NCI-H1105 treated with DMSO at 0.1 percent for 48 hours (cell line): ENCODE measurements around the gene PSKH1.

ENCODE experiments used
- DNase-seq: peaks from one replicate; lab custom pipeline; 2025; lab: John Stamatoyannopoulos, UW

PSKH1 gene

GRCh38 chr16:67941469-67942199 is 48.6 kb downstream of the PSKH1 start:
- no peak for DNase-seq

DNA sequence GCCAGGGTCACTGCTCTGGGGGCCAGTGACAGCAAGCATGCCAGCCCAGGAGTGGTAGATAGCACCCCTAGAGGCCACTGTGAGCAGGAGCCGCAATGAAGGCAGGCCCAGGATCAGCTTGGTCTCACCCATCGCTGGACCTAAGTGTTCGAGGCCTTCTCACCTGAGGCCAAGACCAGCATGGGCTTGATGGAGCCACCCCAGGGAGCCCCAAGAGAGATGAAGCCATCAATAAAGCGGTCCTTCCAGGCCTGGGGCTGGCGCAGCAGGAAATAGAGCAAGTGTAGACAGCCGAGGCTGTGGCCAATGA is 49.1 kb downstream of the PSKH1 start:
- no peak for DNase-seq

DNA sequence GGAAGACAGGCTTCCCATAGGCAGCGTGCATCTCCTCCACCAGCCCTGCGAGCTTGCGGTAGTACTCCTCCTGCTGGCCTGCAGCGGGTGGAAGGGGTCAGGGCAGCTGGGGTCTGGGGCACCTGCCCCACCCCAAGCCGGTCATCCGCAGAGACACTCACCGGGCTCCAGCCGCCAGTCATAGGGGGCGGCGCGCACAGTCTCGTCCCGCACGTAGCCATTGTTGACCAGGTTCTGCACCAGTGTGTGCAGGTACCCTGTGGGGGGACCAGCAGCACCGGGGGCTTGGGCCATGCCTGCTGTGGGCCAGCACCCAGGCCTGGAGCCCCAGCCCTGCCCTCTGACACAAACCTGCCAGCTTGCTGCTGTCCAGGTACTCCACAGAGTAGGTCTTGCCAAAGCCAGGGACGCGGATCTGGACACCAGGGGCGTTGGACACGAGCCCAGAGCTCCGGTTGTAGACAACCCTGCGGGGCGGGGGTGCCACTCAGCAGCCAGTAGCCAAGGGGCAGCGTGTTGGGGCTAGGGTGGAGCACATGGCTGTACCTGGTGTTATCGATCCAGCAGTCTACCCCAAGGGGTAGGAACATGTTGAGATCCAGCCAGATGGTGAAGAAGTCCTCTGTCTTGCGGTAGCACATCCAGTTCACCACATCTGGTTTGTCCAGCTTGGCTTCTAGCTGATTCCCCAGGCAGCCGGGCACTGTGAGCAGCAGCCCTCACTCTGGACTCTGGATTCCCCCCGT is 49.6 kb downstream of the PSKH1 start:
- no peak for DNase-seq

- no peak for DNase-seq
Observed at GRCh38 chr16:67943256-67943618, 50.2 kb downstream of the PSKH1 start.

- no peak for DNase-seq
Observed at GRCh38 chr16:67943619-67944504, 50.8 kb downstream of the PSKH1 start, which contains the start of gene LCAT. LCAT (minus strand) TSS chr16:67944120; CDS start chr16:67944101, 19 bp downstream.

DNA sequence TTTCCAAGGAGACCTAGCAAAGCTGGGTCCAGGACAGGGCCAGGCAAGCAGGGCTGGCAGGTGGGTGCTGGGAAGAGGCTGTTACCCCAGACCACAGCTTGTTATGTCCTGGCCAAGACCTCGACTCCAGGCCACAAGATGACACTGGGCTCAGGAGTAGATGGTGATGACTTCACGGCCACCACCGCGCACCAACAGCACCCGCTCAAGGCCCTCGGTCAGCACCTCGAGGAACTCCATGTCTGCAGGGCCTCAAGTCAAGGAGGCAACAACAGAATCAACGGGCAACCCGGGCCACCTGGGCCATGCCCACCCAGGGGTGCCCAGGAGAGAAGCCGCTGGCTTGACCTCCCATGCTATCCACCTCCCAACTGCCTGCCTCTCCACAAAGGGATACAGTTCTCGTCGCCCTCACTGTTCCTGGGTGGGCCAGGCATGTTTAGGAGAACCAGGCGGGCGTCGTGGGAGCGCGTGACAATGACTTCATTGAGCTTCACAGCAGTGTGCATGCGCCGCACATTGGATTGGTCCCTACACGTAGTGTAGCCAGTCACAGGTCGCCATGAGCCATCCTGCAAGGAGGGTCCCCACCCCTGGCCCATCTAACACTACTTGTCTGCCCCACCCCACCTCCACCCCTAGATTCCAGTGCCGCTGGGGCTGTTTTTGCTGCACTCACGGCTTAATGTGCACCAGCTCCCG is 51.8 kb downstream of the PSKH1 start:
- no peak for DNase-seq

DNA sequence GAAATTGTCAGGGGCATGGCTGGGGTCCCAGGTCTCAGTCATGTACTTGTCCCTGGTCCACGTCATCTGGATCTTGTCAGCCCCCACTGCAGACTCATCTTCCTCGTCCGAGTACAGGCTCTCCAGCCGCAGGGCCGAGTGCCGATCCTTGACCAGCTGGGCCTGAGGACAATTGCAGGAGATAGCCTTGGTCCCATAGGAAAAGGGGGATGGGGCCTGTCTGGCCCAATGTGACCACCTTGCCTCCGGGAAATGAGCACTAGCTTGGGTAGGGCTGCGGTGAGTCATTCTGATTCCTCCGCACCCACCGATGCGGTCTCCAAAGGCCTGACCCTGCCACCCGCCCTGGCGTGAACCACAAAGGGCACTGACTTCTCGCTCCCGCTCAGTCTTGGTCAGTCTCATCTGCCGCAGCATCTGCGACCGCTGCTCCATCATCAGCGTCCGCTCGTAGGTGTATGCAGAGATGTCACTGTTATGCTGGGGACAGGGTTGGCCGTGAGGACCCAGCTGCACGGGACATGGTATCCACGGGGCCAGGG is 52.4 kb downstream of the PSKH1 start:
- no peak for DNase-seq

GRCh38 chr16:67946128-67946569 is 53.1 kb downstream of the PSKH1 start:
- DNase-seq = no peak

DNA sequence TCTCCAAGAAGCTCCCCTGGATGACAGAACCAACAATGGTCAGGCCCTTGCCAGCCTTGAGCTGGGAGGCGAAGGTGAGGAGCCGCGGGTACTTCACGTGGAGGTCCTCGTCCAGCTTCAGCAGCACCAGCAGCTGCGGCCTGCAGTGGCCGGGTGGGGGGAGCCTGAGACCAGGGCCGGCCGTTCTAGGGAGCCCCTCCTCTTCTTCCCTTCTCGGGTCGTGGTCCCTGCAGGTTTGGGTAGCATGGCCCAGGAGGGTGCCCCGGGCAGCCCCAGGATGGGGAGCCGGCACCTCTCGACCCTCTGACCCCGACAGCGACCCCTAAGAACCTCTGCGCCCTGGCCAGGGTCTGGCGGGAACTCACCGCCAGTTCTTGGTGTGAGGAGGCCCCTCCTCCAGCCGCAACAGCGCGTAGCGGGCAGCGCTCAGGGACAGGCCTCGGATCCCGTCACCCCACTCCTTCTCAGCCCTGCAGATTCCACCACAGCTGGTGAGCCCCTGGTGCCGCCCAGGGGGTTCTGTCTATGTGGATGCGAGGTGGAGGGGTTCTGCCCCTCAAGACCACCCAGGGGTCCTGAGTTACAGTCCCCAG is 54.0 kb downstream of the PSKH1 start:
- no peak for DNase-seq

DNA sequence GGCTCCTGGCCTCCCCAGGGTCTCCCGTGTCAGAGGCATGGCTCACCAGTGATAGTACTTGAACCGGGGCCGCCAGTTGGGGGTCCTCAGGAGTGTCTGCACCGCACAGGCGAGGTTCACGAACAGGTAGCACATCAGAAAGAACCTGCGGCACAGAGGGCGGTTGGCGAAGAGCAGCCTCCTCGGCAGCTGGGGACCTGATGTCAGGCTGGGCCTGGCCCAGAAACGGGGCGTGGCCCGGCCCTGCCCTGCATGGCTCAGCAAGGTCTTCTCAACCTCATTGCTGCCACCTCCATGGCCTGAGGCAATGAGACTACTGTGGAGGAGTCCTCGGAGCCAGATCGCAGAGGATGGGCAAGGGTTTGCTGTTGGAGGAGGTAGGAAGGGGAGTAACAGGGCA is 55.0 kb downstream of the PSKH1 start:
- no peak for DNase-seq

GRCh38 chr16:67949645-67950044 is 56.6 kb downstream of the PSKH1 start:
- no peak for DNase-seq

- no peak for DNase-seq
Observed at GRCh38 chr16:67950335-67950843, 57.3 kb downstream of the PSKH1 start.

GRCh38 chr16:67951485-67951884 is 58.4 kb downstream of the PSKH1 start:
- no peak for DNase-seq

- no peak for DNase-seq
Observed at GRCh38 chr16:67953641-67954375, 60.8 kb downstream of the PSKH1 start.

- DNase-seq = no peak
Observed at GRCh38 chr16:67954421-67955196, 61.6 kb downstream of the PSKH1 start.

DNA sequence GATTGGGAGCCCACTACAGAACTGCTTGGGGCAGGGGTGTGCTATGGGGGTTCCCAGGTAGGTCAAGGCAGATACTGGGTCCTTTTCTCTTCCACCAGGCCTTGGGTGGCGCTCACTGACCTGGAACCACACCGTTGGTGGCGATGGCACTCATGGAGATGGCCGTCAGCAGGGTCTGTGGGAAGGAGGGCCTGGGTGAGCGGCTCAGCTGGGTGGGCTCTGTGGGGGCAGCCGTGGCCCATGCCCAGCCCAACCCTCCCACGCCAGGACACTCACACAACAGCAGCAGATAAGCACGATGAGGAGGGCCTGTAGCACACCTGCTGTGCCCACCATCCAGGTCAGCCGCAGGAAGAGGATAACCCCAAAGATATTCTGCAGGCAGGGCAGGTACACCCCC is 64.6 kb downstream of the PSKH1 start:
- DNase-seq = no peak

DNA sequence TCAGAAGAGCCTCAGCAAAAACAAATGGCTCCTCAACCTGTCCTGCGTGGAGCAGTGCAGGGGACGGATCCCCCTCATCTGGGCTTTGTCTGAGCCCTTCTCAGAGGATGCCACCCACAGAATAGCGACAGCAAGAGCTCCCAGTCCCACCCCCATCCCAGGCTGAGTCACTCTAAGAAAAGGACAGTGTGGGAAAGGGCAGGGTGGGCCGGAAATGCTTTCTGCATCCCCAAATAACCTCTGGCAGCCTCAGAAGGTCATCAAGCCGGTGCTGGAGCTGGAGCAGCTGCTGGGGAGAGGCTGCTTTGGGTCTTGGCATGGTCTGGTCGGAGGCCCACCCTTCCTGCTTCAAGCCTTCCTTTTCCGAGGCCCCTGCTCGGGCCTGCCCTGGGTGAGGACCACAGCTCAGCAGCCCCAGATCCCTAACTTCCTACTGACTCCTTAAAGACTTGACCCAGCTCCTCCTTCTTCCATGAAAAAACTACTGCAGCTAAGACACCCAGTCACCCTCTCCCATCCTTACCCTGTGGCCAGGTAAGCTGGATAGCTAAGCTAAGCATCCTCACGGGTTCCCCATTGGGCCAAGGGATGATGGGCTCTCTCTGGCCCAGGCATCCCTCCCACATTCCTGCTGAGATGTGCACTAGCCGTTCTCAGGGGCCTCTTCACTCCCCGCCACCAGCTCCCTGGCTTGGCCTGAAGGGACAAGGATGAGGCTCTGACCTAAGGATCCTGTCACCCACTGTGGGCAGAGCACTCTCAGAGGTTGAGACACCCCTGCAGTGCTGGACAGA is 66.7 kb downstream of the PSKH1 start:
- no peak for DNase-seq

GRCh38 chr16:67961551-67961957 is 68.5 kb downstream of the PSKH1 start:
- peak; percentile 97 for DNase-seq

DNA sequence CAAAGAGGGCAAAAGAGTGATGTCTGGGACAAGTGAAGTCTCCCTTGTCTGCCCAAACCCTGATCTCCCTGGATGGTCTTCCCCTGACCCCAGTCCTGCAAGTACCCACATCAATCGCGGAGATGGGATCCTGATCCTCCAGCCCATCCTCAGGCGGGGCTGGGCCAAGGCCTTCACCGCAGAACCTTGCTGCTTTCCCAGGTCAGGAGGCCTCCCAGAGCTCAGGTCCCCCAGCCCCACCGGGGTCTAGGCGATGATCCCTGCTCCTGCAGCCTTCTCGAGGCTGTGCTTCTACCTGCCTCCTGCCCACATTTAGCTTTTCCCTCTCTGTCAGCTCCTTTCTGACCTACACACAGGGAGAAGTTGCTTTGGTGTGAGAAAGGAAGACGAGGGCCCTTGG is 69.1 kb downstream of the PSKH1 start:
- DNase-seq = no peak
